Spleen (tissue), 11 donors: ENCODE measurements around the gene CD302. TPM values are rescaled to one million over a fixed set of nuclear protein-coding genes. Genes with fewer than 3 reads are reported as not detected.

Source experiments
- DNase-seq: peaks from one replicate; pipeline ENCODE4 v3.0.0-alpha.2; 2020
- H3K27ac ChIP-seq, 8 donors: fragments of 200-600 bp; sonication (generic) in 7 of 8; 1 replicate in 4 of 8; 2 replicates in 4 of 8; pipeline versions ENCODE4 v1.5.0 to v1.8.0; 2016 to 2021; ENCODE audit warnings: inconsistent platforms in 4 of 8, mild to moderate bottlenecking in 4 of 8, moderate library complexity in 1 of 8
- H3K27me3 ChIP-seq, 7 donors: fragments of 200-600 bp; sonication (generic) in 6 of 7; replicated peaks in 1 of 7; 1 replicate in 4 of 7; 2 replicates in 3 of 7; pipeline versions ENCODE4 v1.5.0 to v1.8.0; 2016 to 2021; ENCODE audit warnings: inconsistent platforms in 3 of 7, mild to moderate bottlenecking in 1 of 7
- H3K36me3 ChIP-seq, 6 donors: fragments of 200-600 bp; sonication (generic) in 5 of 6; 1 replicate in 4 of 6; 2 replicates in 2 of 6; pipeline versions ENCODE4 v1.5.0 to v1.8.0; 2016 to 2021; ENCODE audit warnings: inconsistent platforms in 2 of 6
- H3K4me1 ChIP-seq, 6 donors: fragments of 200-600 bp; sonication (generic) in 5 of 6; 1 replicate in 3 of 6; 2 replicates in 3 of 6; pipeline versions ENCODE4 v1.5.0 to v1.8.0; 2016 to 2021; ENCODE audit warnings: inconsistent platforms in 3 of 6
- H3K4me3 ChIP-seq, 8 donors: fragments of 200-600 bp; sonication (generic) in 7 of 8; 1 replicate in 4 of 8; 2 replicates in 4 of 8; pipeline versions ENCODE4 v1.5.0 to v1.8.0; 2016 to 2021; ENCODE audit warnings: inconsistent platforms in 4 of 8, mild to moderate bottlenecking in 4 of 8, moderate library complexity in 2 of 8
- H3K9me3 ChIP-seq, 8 donors: fragments of 200-600 bp; sonication (generic) in 7 of 8; 1 replicate in 4 of 8; 2 replicates in 4 of 8; pipeline versions ENCODE4 v1.5.0 to v1.8.0; 2016 to 2021; ENCODE audit warnings: inconsistent platforms in 4 of 8
- CTCF ChIP-seq, 11 experiments: fragments of 200-600 bp in 7 of 11; fragments of 450-650 bp in 4 of 11; sonication (generic) in 4 of 11; IDR thresholded peaks in 8 of 11; conservative IDR thresholded peaks in 3 of 11; 1 replicate in 7 of 11; 2 replicates in 4 of 11; pipeline versions ENCODE4 v1.4.0 to v1.8.0; 2016 to 2021; ENCODE audit warnings: antibody characterized with exemption in 11 of 11, inconsistent platforms in 4 of 11, mild to moderate bottlenecking in 1 of 11
- POLR2A ChIP-seq, 3 donors: fragments of 450-650 bp; IDR thresholded peaks; one replicate each; pipeline ENCODE4 v1.5.1; 2017; ENCODE audit warnings: antibody characterized with exemption in 3 of 3, mild to moderate bottlenecking in 1 of 3
- POLR2AphosphoS5 ChIP-seq, 3 donors: sonication (generic); formaldehyde crosslinking; IDR thresholded peaks; one replicate each; pipeline ENCODE4 v1.5.1; 2017; ENCODE audit warnings: antibody characterized with exemption in 3 of 3
- WGBS, 5 donors: extraction: QIAGEN DNeasy Blood & Tissue Kit in 3 of 5; methylation state at CpG; one replicate each; pipeline versions ENCODE4 v1.1.5 to v1.1.7; 2013 to 2018; 5-methylcytosine and 5-hydroxymethylcytosine counted together
- intact Hi-C: fragments of 100-400 bp; cut with DNase I; formaldehyde crosslinking; loops from one replicate; pipeline ENCODE4 v1.15.0; 2023; ENCODE audit warnings: low total_unique reads
- polyA plus RNA-seq, 3 donors: library from polyadenylated mRNA; stranded (reverse); fragments of 200-250 nt; gene quantifications; one replicate each; pipeline ENCODE4 v1.2.1, GENCODE V29; 2013
- total RNA-seq, 7 donors: library from RNA; depleted of rRNA in 3 of 7; stranded (reverse); fragments of >200 nt in 3 of 7; fragmentation: NEBNext Ultra II Directional in 4 of 7; extraction: Animal tissue kit (Norgen Biotek cat#: 25700) in 4 of 7; gene quantifications; one replicate each; pipeline versions ENCODE4 v1.1.0 to v1.2.1, GENCODE V29; 2016 to 2021
- donor health status: healthy with polysubstance abuse.
- donor health status: DM: no; HTN: no; CAD: no; lungs with moderate emphysema.
- donor health status: DM: no; HTN: no; CAD: no.
- donor health status: Bipolar disorder and iron deficiency.
- donor health status: healthy.
- donor health status: DM: no; HTN: no; CAD: no.
- donor health status: DM: yes; HTN: yes; CAD: no.

CD302 gene
- total and polyA plus RNA-seq, 10 donors: 8.6 to 103 (median 46.0) TPM

- H3K4me3 ChIP-seq: no peak overlapping the region
- 88 to 100% (median 94%) methylated on average over 1 of the region's 1 CpG for WGBS, 5 donors
- intact Hi-C loops: no loop called here
- no peaks in the 10 kb centered on the region for H3K9me3 ChIP-seq
- peak overlapping the region in 1 of 8 donors; percentile 32 for H3K27ac ChIP-seq
- no peak for TF ChIP-seq CTCF (IDR thresholded peaks at IDR 0.05 in 8 of 11, conservative IDR thresholded peaks at IDR 0.05 in 3 of 11)
- no peak for TF ChIP-seq POLR2A (IDR thresholded peaks at IDR 0.05)
- no peak for TF ChIP-seq POLR2AphosphoS5 (IDR thresholded peaks at IDR 0.05)
- no peak for DNase-seq
- peaks cover 0 to 13% (median 0%) of the 10 kb centered on the region in 7 donors for H3K27me3 ChIP-seq
- H3K4me1 ChIP-seq: peaks cover 0 to 59% (median 24%) of the 10 kb centered on the region in 6 donors
- peaks cover 0 to 10% (median 0%) of the 10 kb centered on the region in 6 donors for H3K36me3 ChIP-seq
Observed at GRCh38 chr2:159799833-159800232, 1.8 kb upstream of the CD302 start.

- H3K27ac ChIP-seq: peak overlapping the region; percentile 78 to 96 (median 90)
- peaks cover 0 to 13% (median 0%) of the 10 kb centered on the region in 7 donors for H3K27me3 ChIP-seq
- WGBS, 5 donors: 14 to 30% (median 21%) methylated on average over 9 of the region's 9 CpGs
- intact Hi-C loops: no loop called here
- DNase-seq: no peak
- H3K4me3 ChIP-seq: peak overlapping the region; percentile 43 to 88 (median 62)
- H3K4me1 ChIP-seq: peaks cover 0 to 71% (median 28%) of the 10 kb centered on the region in 6 donors
- TF ChIP-seq POLR2AphosphoS5 (IDR thresholded peaks at IDR 0.05) (no peak), POLR2A (IDR thresholded peaks at IDR 0.05) (no peak), CTCF (IDR thresholded peaks at IDR 0.05 in 8 of 11, conservative IDR thresholded peaks at IDR 0.05 in 3 of 11) (no peak)
- no peaks in the 10 kb centered on the region for H3K36me3 ChIP-seq
- H3K9me3 ChIP-seq: no peaks in the 10 kb centered on the region
Observed at GRCh38 chr2:159798376-159798725, 343 bp upstream of the CD302 start.

GRCh38 chr2:159797225-159797542, 824 bp downstream of the CD302 start:
- peak overlapping the region; percentile 78 to 96 (median 90) for H3K27ac ChIP-seq
- no peaks in the 10 kb centered on the region for H3K36me3 ChIP-seq
- 8 to 11% (median 10%) methylated on average over 4 of the region's 4 CpGs for WGBS, 5 donors
- TF ChIP-seq POLR2AphosphoS5 (IDR thresholded peaks at IDR 0.05): no peak
- TF ChIP-seq CTCF (IDR thresholded peaks at IDR 0.05 in 8 of 11, conservative IDR thresholded peaks at IDR 0.05 in 3 of 11): no peak
- TF ChIP-seq POLR2A (IDR thresholded peaks at IDR 0.05): no peak
- H3K4me1 ChIP-seq: peaks cover 0 to 75% (median 30%) of the 10 kb centered on the region in 6 donors
- no peak for DNase-seq
- H3K9me3 ChIP-seq: no peaks in the 10 kb centered on the region
- H3K27me3 ChIP-seq: peaks cover 0 to 13% (median 0%) of the 10 kb centered on the region in 7 donors
- H3K4me3 ChIP-seq: peak overlapping the region; percentile 43 to 88 (median 62)
- intact Hi-C loops: no loop called here

GRCh38 chr2:159795841-159796690, 1.9 kb downstream of the CD302 start:
- peak overlapping the region in 4 of 8 donors; percentile 62 to 88 (median 67) for H3K4me3 ChIP-seq
- peak overlapping the region in 7 of 8 donors; percentile 84 to 96 (median 91) for H3K27ac ChIP-seq
- no peaks in the 10 kb centered on the region for H3K36me3 ChIP-seq
- no peak for TF ChIP-seq CTCF (IDR thresholded peaks at IDR 0.05 in 8 of 11, conservative IDR thresholded peaks at IDR 0.05 in 3 of 11)
- TF ChIP-seq POLR2AphosphoS5 (IDR thresholded peaks at IDR 0.05): no peak
- TF ChIP-seq POLR2A (IDR thresholded peaks at IDR 0.05): no peak
- H3K4me1 ChIP-seq: peaks cover 0 to 76% (median 27%) of the 10 kb centered on the region in 6 donors
- DNase-seq: no peak
- H3K27me3 ChIP-seq: peaks cover 0 to 13% (median 0%) of the 10 kb centered on the region in 7 donors
- WGBS, 5 donors: 51 to 63% (median 53%) methylated on average over 7 of the region's 7 CpGs
- H3K9me3 ChIP-seq: no peaks in the 10 kb centered on the region
- intact Hi-C loops: no loop called here
